ENCODE measurements around the gene MRPL36.
"Not testable (repeated sequence)": the region's sequence is repeated elsewhere in the genome, so short reads cannot be mapped to it uniquely, and the experiment has no call there.

The MRPL36 gene

GRCh38 chr5:1817261-1818043 is 17.8 kb upstream of the MRPL36 start:
- peaks cover 13% of the 10 kb centered on the region; the same call in 1 of the 2 replicates for H3K36me3 ChIP-seq (ENCODE audit: insufficient read depth)

GRCh38 chr5:1816495-1817089 is 17.0 kb upstream of the MRPL36 start:
- not testable (repeated sequence) for H3K79me2 ChIP-seq (ENCODE audit: insufficient read depth, low read depth); H3K4me1 ChIP-seq (ENCODE audit: low read depth, poor library complexity, severe bottlenecking); H4K20me1 ChIP-seq (ENCODE audit: insufficient read depth); H3K4me3 ChIP-seq (IDR thresholded peaks at IDR 0.05; ENCODE audit: insufficient read depth, low read depth, low read length); H3K9ac ChIP-seq; H3K4me2 ChIP-seq; H3K27me3 ChIP-seq (ENCODE audit: insufficient read depth, low read depth); H3K27ac ChIP-seq; H2AFZ ChIP-seq (ENCODE audit: low read depth)
- peaks cover 13% of the 10 kb centered on the region; the same call in 1 of the 2 replicates for H3K36me3 ChIP-seq (ENCODE audit: insufficient read depth)

More at GRCh38 chr5:1817261-1818043, 17.8 kb upstream of the MRPL36 start:
- Histone ChIP-seq H3K9ac (no peak overlapping the region), H3K4me3 (IDR thresholded peaks at IDR 0.05; ENCODE audit: insufficient read depth, low read depth, low read length) (no peak overlapping the region), H4K20me1 (ENCODE audit: insufficient read depth) (no peaks in the 10 kb centered on the region), H2AFZ (ENCODE audit: low read depth) (no peak overlapping the region), H3K79me2 (ENCODE audit: insufficient read depth, low read depth) (no peaks in the 10 kb centered on the region), H3K4me2 (no peak overlapping the region), H3K27ac (no peak overlapping the region), H3K4me1 (ENCODE audit: low read depth, poor library complexity, severe bottlenecking) (no peaks in the 10 kb centered on the region), H3K27me3 (ENCODE audit: insufficient read depth, low read depth) (no peaks in the 10 kb centered on the region)
- TF ChIP-seq, protein P1, sequence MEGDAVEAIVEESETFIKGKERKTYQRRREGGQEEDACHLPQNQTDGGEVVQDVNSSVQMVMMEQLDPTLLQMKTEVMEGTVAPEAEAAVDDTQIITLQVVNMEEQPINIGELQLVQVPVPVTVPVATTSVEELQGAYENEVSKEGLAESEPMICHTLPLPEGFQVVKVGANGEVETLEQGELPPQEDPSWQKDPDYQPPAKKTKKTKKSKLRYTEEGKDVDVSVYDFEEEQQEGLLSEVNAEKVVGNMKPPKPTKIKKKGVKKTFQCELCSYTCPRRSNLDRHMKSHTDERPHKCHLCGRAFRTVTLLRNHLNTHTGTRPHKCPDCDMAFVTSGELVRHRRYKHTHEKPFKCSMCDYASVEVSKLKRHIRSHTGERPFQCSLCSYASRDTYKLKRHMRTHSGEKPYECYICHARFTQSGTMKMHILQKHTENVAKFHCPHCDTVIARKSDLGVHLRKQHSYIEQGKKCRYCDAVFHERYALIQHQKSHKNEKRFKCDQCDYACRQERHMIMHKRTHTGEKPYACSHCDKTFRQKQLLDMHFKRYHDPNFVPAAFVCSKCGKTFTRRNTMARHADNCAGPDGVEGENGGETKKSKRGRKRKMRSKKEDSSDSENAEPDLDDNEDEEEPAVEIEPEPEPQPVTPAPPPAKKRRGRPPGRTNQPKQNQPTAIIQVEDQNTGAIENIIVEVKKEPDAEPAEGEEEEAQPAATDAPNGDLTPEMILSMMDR (conservative IDR thresholded peaks at IDR 0.05; ENCODE audit: low read depth, low read length): no peak

DNA sequence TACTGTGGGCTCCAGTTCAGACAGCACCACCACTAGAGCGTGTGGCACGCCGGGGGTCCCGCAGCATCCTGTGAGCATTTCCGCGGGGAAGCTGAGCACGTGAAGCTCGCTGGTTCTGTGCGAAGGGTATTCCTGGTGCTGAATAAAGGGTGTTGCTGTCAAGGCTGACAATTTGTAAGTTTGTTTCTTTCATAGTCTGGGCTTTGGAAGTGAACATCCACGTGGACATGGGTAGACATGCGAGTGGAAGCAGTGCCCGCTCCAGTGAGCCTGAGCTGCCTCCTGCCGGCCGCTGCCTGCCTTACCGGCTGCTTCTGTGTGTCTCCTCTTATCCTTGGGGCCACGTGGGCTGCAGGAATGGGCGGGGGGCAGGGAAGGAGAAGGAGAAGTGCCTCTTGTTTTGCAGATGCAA is 16.2 kb upstream of the MRPL36 start:
- H3K36me3 ChIP-seq (ENCODE audit: insufficient read depth): peaks cover 13% of the 10 kb centered on the region; the same call in 1 of the 2 replicates
- H3K4me1 ChIP-seq (ENCODE audit: low read depth, poor library complexity, severe bottlenecking): no peaks in the 10 kb centered on the region
- TF ChIP-seq, protein P1 (conservative IDR thresholded peaks at IDR 0.05; ENCODE audit: low read depth, low read length): no peak
- no peak overlapping the region for H3K4me3 ChIP-seq (IDR thresholded peaks at IDR 0.05; ENCODE audit: insufficient read depth, low read depth, low read length)
- H3K79me2 ChIP-seq (ENCODE audit: insufficient read depth, low read depth): no peaks in the 10 kb centered on the region
- H2AFZ ChIP-seq (ENCODE audit: low read depth): no peak overlapping the region
- no peaks in the 10 kb centered on the region for H4K20me1 ChIP-seq (ENCODE audit: insufficient read depth)
- H3K27me3 ChIP-seq (ENCODE audit: insufficient read depth, low read depth): no peaks in the 10 kb centered on the region
- no peak overlapping the region for H3K9ac ChIP-seq
- H3K4me2 ChIP-seq: no peak overlapping the region
- no peak overlapping the region for H3K27ac ChIP-seq

- Histone ChIP-seq H3K27me3 (ENCODE audit: insufficient read depth, low read depth) (no peaks in the 10 kb centered on the region), H3K4me3 (IDR thresholded peaks at IDR 0.05; ENCODE audit: insufficient read depth, low read depth, low read length) (no peak overlapping the region), H2AFZ (ENCODE audit: low read depth) (no peak overlapping the region), H3K36me3 (ENCODE audit: insufficient read depth) (peaks cover 13% of the 10 kb centered on the region; the same call in 1 of the 2 replicates), H3K4me1 (ENCODE audit: low read depth, poor library complexity, severe bottlenecking) (no peaks in the 10 kb centered on the region), H3K9ac (no peak overlapping the region), H3K27ac (no peak overlapping the region), H3K4me2 (no peak overlapping the region), H3K79me2 (ENCODE audit: insufficient read depth, low read depth) (peaks cover 5% of the 10 kb centered on the region; the same call in 1 of the 2 replicates), H4K20me1 (ENCODE audit: insufficient read depth) (no peaks in the 10 kb centered on the region)
- TF ChIP-seq, protein P1 (conservative IDR thresholded peaks at IDR 0.05; ENCODE audit: low read depth, low read length): no peak
Measured at GRCh38 chr5:1815071-1815786, 15.6 kb upstream of the MRPL36 start.
